PC-9 (cell line): ENCODE data around the gene MAGI1. TPM values are rescaled to one million over a fixed set of nuclear protein-coding genes. Genes with fewer than 3 reads are reported as not detected.

ENCODE experiments used
- BruUV-seq: library from RNA; stranded (reverse); fragments of 400-500 nt; replicated peaks from 2 replicates; lab custom pipeline; 2021; lab: Mats Ljungman, UMichigan
- CTCF ChIA-PET: fragments of 300-600 bp; sonication (Branson Sonifier 250); formaldehyde crosslinking; loops from one replicate; lab custom pipeline; 2022; ENCODE audit warnings: antibody characterized with exemption; lab: Charles Lee
- POLR2A ChIA-PET: fragments of 300-600 bp; sonication (Branson Sonifier 250); formaldehyde crosslinking; loops from one replicate; lab custom pipeline; 2022; ENCODE audit warnings: antibody characterized with exemption; ENCODE audit not compliant: unreplicated experiment; lab: Charles Lee
- DNase-seq, 2 experiments: peaks; one replicate each; pipeline versions ENCODE4 v3.0.0 to v3.0.0-alpha.2; 2015 to 2022; ENCODE audit warnings: mixed read lengths in 1 of 2
- H2AFZ ChIP-seq: fragments of 200-600 bp; sonication (generic); 2 replicates; pipeline ENCODE4 v1.8.1; 2017; ENCODE audit warnings: antibody characterized with exemption
- H3F3A ChIP-seq: fragments of 200-600 bp; sonication (generic); 2 replicates; pipeline ENCODE4 v1.8.1; 2017; ENCODE audit warnings: antibody characterized with exemption, mild to moderate bottlenecking, low read depth; ENCODE audit not compliant: insufficient read depth
- H3K27ac ChIP-seq: fragments of 200-600 bp; sonication (generic); 2 replicates; pipeline ENCODE4 v1.6.1; 2016; ENCODE audit warnings: mixed run types
- H3K27me3 ChIP-seq: fragments of 200-600 bp; sonication (generic); 2 replicates; pipeline ENCODE4 v1.6.1; 2016; ENCODE audit warnings: low read depth, mixed run types; ENCODE audit not compliant: insufficient read depth
- H3K36me3 ChIP-seq: fragments of 200-600 bp; sonication (generic); 2 replicates; pipeline ENCODE4 v1.6.1; 2016; ENCODE audit warnings: low read depth, mixed run types
- H3K4me1 ChIP-seq: fragments of 200-600 bp; sonication (generic); replicated peaks from 2 replicates; pipeline ENCODE4 v1.6.1; 2016; ENCODE audit warnings: mixed run types; ENCODE audit not compliant: insufficient read depth
- H3K4me2 ChIP-seq: fragments of 200-600 bp; sonication (generic); 2 replicates; pipeline ENCODE4 v1.6.1; 2017; ENCODE audit warnings: mixed run types
- H3K4me3 ChIP-seq: fragments of 200-600 bp; sonication (generic); 2 replicates; pipeline ENCODE4 v1.6.1; 2016; ENCODE audit warnings: mixed run types
- H3K79me2 ChIP-seq: fragments of 200-600 bp; sonication (generic); 2 replicates; pipeline ENCODE4 v1.6.1; 2017; ENCODE audit warnings: low read depth, mixed run types
- H3K9me2 ChIP-seq: fragments of 200-600 bp; sonication (generic); 2 replicates; pipeline ENCODE4 v1.8.1; 2017; ENCODE audit warnings: mild to moderate bottlenecking; ENCODE audit not compliant: insufficient read depth
- H3K9me3 ChIP-seq: fragments of 200-600 bp; sonication (generic); 2 replicates; pipeline ENCODE4 v1.8.1; 2016; ENCODE audit warnings: low read depth; ENCODE audit not compliant: insufficient read depth
- H4K20me1 ChIP-seq: fragments of 200-600 bp; sonication (generic); 2 replicates; pipeline ENCODE4 v1.8.1; 2017; ENCODE audit not compliant: insufficient read depth
- CTCF ChIP-seq: fragments of 200-600 bp; sonication (generic); conservative IDR thresholded peaks from 2 replicates; pipeline ENCODE4 v1.6.1; 2017; ENCODE audit warnings: mixed run types, antibody characterized with exemption, mild to moderate bottlenecking, moderate library complexity
- EZH2 ChIP-seq: fragments of 200-600 bp; sonication (generic); IDR thresholded peaks from 2 replicates; pipeline ENCODE4 v1.8.0; 2017; ENCODE audit warnings: antibody characterized with exemption, low read depth
- intact Hi-C: fragments of 100-400 bp; cut with micrococcal nuclease; formaldehyde crosslinking; loops from one replicate; pipeline ENCODE4 v1.10.0; 2022; ENCODE audit not compliant: unreplicated experiment
- total RNA-seq: library from RNA; stranded (reverse); gene quantifications from 2 replicates; pipeline ENCODE4 v1.2.3, GENCODE V29; 2021

Gene MAGI1
- total RNA-seq, 1 experiment from 2014 or later, result 23.3 TPM

GRCh38 chr3:65786890-65787289 is 251.8 kb downstream of the MAGI1 start:
- Histone ChIP-seq H3K27ac (no peak overlapping the region), H3K9me3 (no peaks in the 10 kb centered on the region), H3K36me3 (no peaks in the 10 kb centered on the region), H3K4me2 (no peak overlapping the region), H3K9me2 (no peaks in the 10 kb centered on the region), H2AFZ (no peak overlapping the region), H3F3A (no peaks in the 10 kb centered on the region), H3K79me2 (peaks cover 5% of the 10 kb centered on the region; the same call in 1 of the 2 replicates), H4K20me1 (no peaks in the 10 kb centered on the region), H3K27me3 (no peaks in the 10 kb centered on the region), H3K4me3 (no peak overlapping the region), H3K4me1 (no peaks in the 10 kb centered on the region)
- no peak for DNase-seq
- BruUV-seq, result no TSS peak
- POLR2A ChIA-PET, result interaction anchor here (0.7 kb wide), 1 partner anchor 250 kb away, joined by 4 read pairs; no protein-coding TSS in a partner anchor
- intact Hi-C loops, result no loop called here
- TF ChIP-seq CTCF (no peak), EZH2 (no peak)
- CTCF ChIA-PET, result no interaction called here

- TF ChIP-seq CTCF (peak; percentile 79), EZH2 (no peak)
- H3K4me2 ChIP-seq, result no peak overlapping the region
- no peaks in the 10 kb centered on the region for H3K4me1 ChIP-seq
- no peaks in the 10 kb centered on the region for H3F3A ChIP-seq
- no peak overlapping the region for H2AFZ ChIP-seq
- H3K27me3 ChIP-seq, result no peaks in the 10 kb centered on the region
- no peaks in the 10 kb centered on the region for H3K9me3 ChIP-seq
- BruUV-seq, result no TSS peak
- H3K36me3 ChIP-seq, result no peaks in the 10 kb centered on the region
- CTCF ChIA-PET, result no interaction called here
- no peaks in the 10 kb centered on the region for H3K9me2 ChIP-seq
- no peak overlapping the region for H3K4me3 ChIP-seq
- H3K27ac ChIP-seq, result no peak overlapping the region
- POLR2A ChIA-PET, result no interaction called here
- DNase-seq, result peak in 1 of 2 experiments; percentile 39
- no peaks in the 10 kb centered on the region for H4K20me1 ChIP-seq
- H3K79me2 ChIP-seq, result peaks cover 5% of the 10 kb centered on the region; the same call in 1 of the 2 replicates
- intact Hi-C loops, result loop anchor here (1.0 to 2.0 kb wide), 4 partner anchors 168 to 410 kb away; partner anchors contain the start of gene MAGI1
Measured at GRCh38 chr3:65785065-65785645, 253.6 kb downstream of the MAGI1 start.

GRCh38 chr3:65783117-65783516 is 255.6 kb downstream of the MAGI1 start:
- intact Hi-C loops, result no loop called here
- POLR2A ChIA-PET, result interaction anchor here (0.6 kb wide), 1 partner anchor 428 kb away, joined by 7 read pairs; no protein-coding TSS in a partner anchor
- H3K27ac ChIP-seq, result no peak overlapping the region
- no peak for DNase-seq
- peaks cover 9% of the 10 kb centered on the region for H3K4me1 ChIP-seq
- H3K9me3 ChIP-seq, result no peaks in the 10 kb centered on the region
- H2AFZ ChIP-seq, result no peak overlapping the region
- TF ChIP-seq EZH2, result no peak
- TF ChIP-seq CTCF, result no peak
- no peak overlapping the region for H3K4me2 ChIP-seq
- no peaks in the 10 kb centered on the region for H3K36me3 ChIP-seq
- no peaks in the 10 kb centered on the region for H3K27me3 ChIP-seq
- H4K20me1 ChIP-seq, result no peaks in the 10 kb centered on the region
- no TSS peak for BruUV-seq
- no peaks in the 10 kb centered on the region for H3K79me2 ChIP-seq
- no peak overlapping the region for H3K4me3 ChIP-seq
- no peaks in the 10 kb centered on the region for H3F3A ChIP-seq
- CTCF ChIA-PET, result interaction anchor here (0.6 to 0.7 kb wide), 2 partner anchors 263 to 335 kb away, joined by 5 to 23 read pairs; no protein-coding TSS in a partner anchor
- H3K9me2 ChIP-seq, result no peaks in the 10 kb centered on the region
